PC-9 (cell line): ENCODE measurements around the gene NBPF3. TPM values are rescaled to one million over a fixed set of nuclear protein-coding genes. Genes with fewer than 3 reads are reported as not detected.
"Not testable (repeated sequence)": the region's sequence is repeated elsewhere in the genome, so short reads cannot be mapped to it uniquely, and the experiment has no call there.

Source experiments
- BruUV-seq: library from RNA; stranded (reverse); fragments of 400-500 nt; replicated peaks from 2 replicates; lab custom pipeline; 2021; lab: Mats Ljungman, UMichigan
- CTCF ChIA-PET: fragments of 300-600 bp; sonication (Branson Sonifier 250); formaldehyde crosslinking; loops from one replicate; lab custom pipeline; 2022; ENCODE audit warnings: antibody characterized with exemption; lab: Charles Lee
- POLR2A ChIA-PET: fragments of 300-600 bp; sonication (Branson Sonifier 250); formaldehyde crosslinking; loops from one replicate; lab custom pipeline; 2022; ENCODE audit warnings: antibody characterized with exemption; ENCODE audit not compliant: unreplicated experiment; lab: Charles Lee
- DNase-seq, 2 experiments: peaks; one replicate each; pipeline versions ENCODE4 v3.0.0 to v3.0.0-alpha.2; 2015 to 2022; ENCODE audit warnings: mixed read lengths in 1 of 2
- H2AFZ ChIP-seq: fragments of 200-600 bp; sonication (generic); 2 replicates; pipeline ENCODE4 v1.8.1; 2017; ENCODE audit warnings: antibody characterized with exemption
- H3F3A ChIP-seq: fragments of 200-600 bp; sonication (generic); 2 replicates; pipeline ENCODE4 v1.8.1; 2017; ENCODE audit warnings: antibody characterized with exemption, mild to moderate bottlenecking, low read depth; ENCODE audit not compliant: insufficient read depth
- H3K27ac ChIP-seq: fragments of 200-600 bp; sonication (generic); 2 replicates; pipeline ENCODE4 v1.6.1; 2016; ENCODE audit warnings: mixed run types
- H3K27me3 ChIP-seq: fragments of 200-600 bp; sonication (generic); 2 replicates; pipeline ENCODE4 v1.6.1; 2016; ENCODE audit warnings: low read depth, mixed run types; ENCODE audit not compliant: insufficient read depth
- H3K36me3 ChIP-seq: fragments of 200-600 bp; sonication (generic); 2 replicates; pipeline ENCODE4 v1.6.1; 2016; ENCODE audit warnings: low read depth, mixed run types
- H3K4me1 ChIP-seq: fragments of 200-600 bp; sonication (generic); replicated peaks from 2 replicates; pipeline ENCODE4 v1.6.1; 2016; ENCODE audit warnings: mixed run types; ENCODE audit not compliant: insufficient read depth
- H3K4me2 ChIP-seq: fragments of 200-600 bp; sonication (generic); 2 replicates; pipeline ENCODE4 v1.6.1; 2017; ENCODE audit warnings: mixed run types
- H3K4me3 ChIP-seq: fragments of 200-600 bp; sonication (generic); 2 replicates; pipeline ENCODE4 v1.6.1; 2016; ENCODE audit warnings: mixed run types
- H3K79me2 ChIP-seq: fragments of 200-600 bp; sonication (generic); 2 replicates; pipeline ENCODE4 v1.6.1; 2017; ENCODE audit warnings: low read depth, mixed run types
- H3K9me2 ChIP-seq: fragments of 200-600 bp; sonication (generic); 2 replicates; pipeline ENCODE4 v1.8.1; 2017; ENCODE audit warnings: mild to moderate bottlenecking; ENCODE audit not compliant: insufficient read depth
- H3K9me3 ChIP-seq: fragments of 200-600 bp; sonication (generic); 2 replicates; pipeline ENCODE4 v1.8.1; 2016; ENCODE audit warnings: low read depth; ENCODE audit not compliant: insufficient read depth
- H4K20me1 ChIP-seq: fragments of 200-600 bp; sonication (generic); 2 replicates; pipeline ENCODE4 v1.8.1; 2017; ENCODE audit not compliant: insufficient read depth
- EZH2 ChIP-seq: fragments of 200-600 bp; sonication (generic); IDR thresholded peaks from 2 replicates; pipeline ENCODE4 v1.8.0; 2017; ENCODE audit warnings: antibody characterized with exemption, low read depth
- intact Hi-C: fragments of 100-400 bp; cut with micrococcal nuclease; formaldehyde crosslinking; loops from one replicate; pipeline ENCODE4 v1.10.0; 2022; ENCODE audit not compliant: unreplicated experiment
- total RNA-seq: library from RNA; stranded (reverse); gene quantifications from 2 replicates; pipeline ENCODE4 v1.2.3, GENCODE V29; 2021
- TF ChIP-seq, protein P1 (sequence below): fragments of 200-600 bp; sonication (generic); conservative IDR thresholded peaks from 2 replicates; pipeline ENCODE4 v1.6.1; 2017; ENCODE audit warnings: mixed run types, antibody characterized with exemption, mild to moderate bottlenecking, moderate library complexity

NBPF3 gene
- total RNA-seq, 1 experiment from 2014 or later: 19.2 TPM

DNA sequence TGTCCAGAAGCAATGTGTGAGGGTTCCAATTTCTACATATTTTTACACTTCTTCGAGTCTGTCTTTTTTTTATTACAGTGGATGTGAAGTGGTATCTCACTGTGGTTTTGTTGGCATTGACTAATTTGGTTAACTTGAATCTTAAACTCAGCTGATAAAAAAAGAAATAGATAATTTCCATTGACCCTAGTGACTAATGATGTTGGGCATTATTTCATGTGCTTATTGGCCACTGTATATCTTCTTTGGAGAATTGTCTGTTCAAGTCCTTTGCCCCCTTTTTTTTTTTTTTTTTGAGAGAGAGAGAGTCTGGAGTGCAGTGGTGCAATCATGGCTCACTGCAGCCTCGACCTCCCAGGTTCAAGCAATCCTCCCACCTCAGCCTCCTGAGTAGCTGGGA, 33.3 kb upstream of the NBPF3 start:
- H3K4me3 ChIP-seq: no peak overlapping the region
- no peaks in the 10 kb centered on the region for H3K79me2 ChIP-seq
- H3K9me2 ChIP-seq: no peaks in the 10 kb centered on the region; the same call in 1 of the 2 replicates
- no peaks in the 10 kb centered on the region for H3K36me3 ChIP-seq
- no peaks in the 10 kb centered on the region for H3F3A ChIP-seq
- TF ChIP-seq, protein P1, sequence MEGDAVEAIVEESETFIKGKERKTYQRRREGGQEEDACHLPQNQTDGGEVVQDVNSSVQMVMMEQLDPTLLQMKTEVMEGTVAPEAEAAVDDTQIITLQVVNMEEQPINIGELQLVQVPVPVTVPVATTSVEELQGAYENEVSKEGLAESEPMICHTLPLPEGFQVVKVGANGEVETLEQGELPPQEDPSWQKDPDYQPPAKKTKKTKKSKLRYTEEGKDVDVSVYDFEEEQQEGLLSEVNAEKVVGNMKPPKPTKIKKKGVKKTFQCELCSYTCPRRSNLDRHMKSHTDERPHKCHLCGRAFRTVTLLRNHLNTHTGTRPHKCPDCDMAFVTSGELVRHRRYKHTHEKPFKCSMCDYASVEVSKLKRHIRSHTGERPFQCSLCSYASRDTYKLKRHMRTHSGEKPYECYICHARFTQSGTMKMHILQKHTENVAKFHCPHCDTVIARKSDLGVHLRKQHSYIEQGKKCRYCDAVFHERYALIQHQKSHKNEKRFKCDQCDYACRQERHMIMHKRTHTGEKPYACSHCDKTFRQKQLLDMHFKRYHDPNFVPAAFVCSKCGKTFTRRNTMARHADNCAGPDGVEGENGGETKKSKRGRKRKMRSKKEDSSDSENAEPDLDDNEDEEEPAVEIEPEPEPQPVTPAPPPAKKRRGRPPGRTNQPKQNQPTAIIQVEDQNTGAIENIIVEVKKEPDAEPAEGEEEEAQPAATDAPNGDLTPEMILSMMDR: no peak
- no peak for TF ChIP-seq EZH2
- no peak overlapping the region for H3K4me2 ChIP-seq
- no peak overlapping the region for H3K27ac ChIP-seq
- intact Hi-C loops: no loop called here
- ChIA-PET CTCF (interaction anchor here (0.6 kb wide), 1 partner anchor 35 kb away, joined by 3 read pairs; no protein-coding TSS in a partner anchor), POLR2A (no interaction called here)
- H3K9me3 ChIP-seq: no peaks in the 10 kb centered on the region
- no peaks in the 10 kb centered on the region for H3K27me3 ChIP-seq
- no TSS peak for BruUV-seq
- no peak for DNase-seq
- H4K20me1 ChIP-seq: no peaks in the 10 kb centered on the region
- H3K4me1 ChIP-seq: peaks cover 11% of the 10 kb centered on the region; the same call in 1 of the 2 replicates
- no peak overlapping the region for H2AFZ ChIP-seq

DNA sequence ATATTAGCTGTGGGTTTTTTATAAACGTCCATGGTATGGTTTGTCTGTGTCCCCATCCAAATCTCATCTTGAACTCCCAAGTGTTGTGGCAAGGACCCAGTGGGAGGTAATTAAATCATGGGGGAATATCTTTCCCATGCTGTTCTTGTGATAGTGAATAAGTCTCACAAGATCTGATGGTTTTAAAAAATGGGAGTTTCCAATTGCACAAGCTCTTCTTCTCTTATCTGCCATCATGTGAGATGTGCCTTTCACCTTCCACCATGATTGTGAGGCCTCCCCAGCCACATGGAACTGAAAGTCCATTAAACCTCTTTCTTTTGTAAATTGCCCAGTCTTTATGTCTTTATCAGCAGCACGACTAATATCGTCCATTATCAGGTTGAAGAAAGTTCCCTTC, 30.0 kb upstream of the NBPF3 start:
- H3K27ac ChIP-seq, POLR2A ChIA-PET, H2AFZ ChIP-seq, H3K4me2 ChIP-seq, H3K4me3 ChIP-seq, H3K27me3 ChIP-seq, H3K79me2 ChIP-seq, H4K20me1 ChIP-seq, DNase-seq, H3F3A ChIP-seq, H3K4me1 ChIP-seq, intact Hi-C loops, BruUV-seq, H3K9me3 ChIP-seq, H3K9me2 ChIP-seq, H3K36me3 ChIP-seq: not testable (repeated sequence)
- CTCF ChIA-PET: interaction anchor here (0.6 kb wide), 1 partner anchor 50 kb away, joined by 9 read pairs; no protein-coding TSS in a partner anchor

DNA sequence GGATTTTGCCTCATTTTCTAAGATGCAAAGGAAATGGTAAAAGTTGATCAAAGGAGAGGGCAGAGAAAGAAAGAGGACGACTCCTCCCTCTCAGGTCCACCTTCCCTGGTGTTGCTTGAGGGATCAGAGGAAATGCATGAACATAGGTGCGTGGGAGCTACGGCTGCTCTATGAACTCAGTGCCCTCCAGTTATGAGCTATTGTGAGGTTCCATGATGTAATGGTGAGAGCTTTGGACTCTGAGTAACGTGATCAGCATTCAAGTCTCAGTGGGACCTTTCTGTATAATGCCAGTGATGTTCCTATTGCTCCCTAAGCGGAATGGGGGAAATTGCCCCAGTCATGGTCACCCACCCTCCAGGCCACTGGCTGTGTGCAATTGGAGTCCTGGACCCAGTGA, 25.9 kb upstream of the NBPF3 start:
- intact Hi-C loops: no loop called here
- Histone ChIP-seq H3K4me3 (no peak overlapping the region), H3K79me2 (no peaks in the 10 kb centered on the region), H3K4me1 (no peaks in the 10 kb centered on the region), H3K27me3 (no peaks in the 10 kb centered on the region), H3K9me2 (no peaks in the 10 kb centered on the region), H3K36me3 (no peaks in the 10 kb centered on the region), H3K27ac (no peak overlapping the region), H3K9me3 (no peaks in the 10 kb centered on the region), H4K20me1 (no peaks in the 10 kb centered on the region), H3K4me2 (no peak overlapping the region), H2AFZ (no peak overlapping the region), H3F3A (no peaks in the 10 kb centered on the region)
- no peak for DNase-seq
- CTCF ChIA-PET: interaction anchor here (0.7 kb wide), 1 partner anchor 159 kb away, joined by 3 read pairs; no protein-coding TSS in a partner anchor
- TF ChIP-seq EZH2: no peak
- TF ChIP-seq, protein P1: no peak
- POLR2A ChIA-PET: no interaction called here
- no TSS peak for BruUV-seq

DNA sequence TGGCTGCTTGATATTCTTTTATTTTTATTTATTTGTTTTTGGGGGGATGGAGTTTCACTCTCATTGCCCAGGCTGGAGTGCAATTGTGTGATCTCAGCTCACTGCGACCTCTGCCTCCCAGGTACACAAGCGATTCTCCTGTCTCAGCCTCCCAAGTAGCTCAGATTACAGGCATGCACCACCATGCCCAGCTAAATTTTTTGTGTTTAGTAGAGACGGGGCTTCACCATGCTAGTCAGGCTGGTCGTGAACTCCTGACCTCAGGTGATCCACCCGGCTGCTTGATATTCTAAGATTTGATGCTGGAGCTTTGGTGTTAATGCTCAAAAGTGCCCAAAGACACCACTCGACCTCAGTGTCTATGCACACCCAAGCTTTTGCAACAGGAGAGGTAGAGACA, 19.6 kb upstream of the NBPF3 start:
- intact Hi-C loops: not testable (repeated sequence)

GRCh38 chr1:21421307-21421706, 18.6 kb upstream of the NBPF3 start:
- H3K27me3 ChIP-seq, H3F3A ChIP-seq, H3K36me3 ChIP-seq, H3K4me2 ChIP-seq, intact Hi-C loops, H3K4me1 ChIP-seq, H3K79me2 ChIP-seq, POLR2A ChIA-PET, H3K9me3 ChIP-seq, H3K4me3 ChIP-seq, H2AFZ ChIP-seq, H3K27ac ChIP-seq, CTCF ChIA-PET, H4K20me1 ChIP-seq, H3K9me2 ChIP-seq, BruUV-seq, DNase-seq: not testable (repeated sequence)

More for the DNA sequence above, 19.6 kb upstream of the NBPF3 start:
- H3K9me2 ChIP-seq, H3K79me2 ChIP-seq, H3K4me2 ChIP-seq, H3K4me1 ChIP-seq, H3F3A ChIP-seq, DNase-seq, H3K4me3 ChIP-seq, H2AFZ ChIP-seq, H3K36me3 ChIP-seq, H4K20me1 ChIP-seq, H3K27ac ChIP-seq, CTCF ChIA-PET, POLR2A ChIA-PET, H3K27me3 ChIP-seq, BruUV-seq, H3K9me3 ChIP-seq: not testable (repeated sequence)

- H3K4me1 ChIP-seq, H3K27ac ChIP-seq, POLR2A ChIA-PET, DNase-seq, intact Hi-C loops, H3K79me2 ChIP-seq, CTCF ChIA-PET, BruUV-seq, H3K4me3 ChIP-seq, H3K27me3 ChIP-seq, H2AFZ ChIP-seq, H3K36me3 ChIP-seq, H3F3A ChIP-seq, H3K9me2 ChIP-seq, H3K4me2 ChIP-seq, H4K20me1 ChIP-seq, H3K9me3 ChIP-seq: not testable (repeated sequence)
Measured at GRCh38 chr1:21427798-21428480, 12.0 kb upstream of the NBPF3 start.
